Neural crest cell (in vitro differentiated cells): Measurements from ENCODE around the gene SPEG. TPM values are rescaled to one million over a fixed set of nuclear protein-coding genes. Genes with fewer than 3 reads are reported as not detected.

Source experiments
- DNase-seq: peaks from one replicate; pipeline ENCODE4 v3.0.0; 2021; ENCODE audit warnings: low read depth, mixed read lengths, low spot score
- H3K27ac Mint-ChIP-seq: one replicate; pipeline ENCODE4 v1.8.0; 2021; ENCODE audit warnings: mild to moderate bottlenecking, mixed read lengths; ENCODE audit not compliant: unreplicated experiment
- H3K27me3 Mint-ChIP-seq: 2 replicates; pipeline ENCODE4 v1.8.0; 2021; ENCODE audit warnings: low read depth, mild to moderate bottlenecking, mixed read lengths
- H3K36me3 Mint-ChIP-seq: 2 replicates; pipeline ENCODE4 v1.8.0; 2021; ENCODE audit warnings: low read depth, mild to moderate bottlenecking, mixed read lengths
- H3K4me1 Mint-ChIP-seq: 2 replicates; pipeline ENCODE4 v1.8.0; 2021; ENCODE audit warnings: mixed read lengths
- H3K4me3 Mint-ChIP-seq: one replicate; pipeline ENCODE4 v1.8.0; 2021; ENCODE audit warnings: mild to moderate bottlenecking, mixed read lengths
- H3K9me3 Mint-ChIP-seq: 2 replicates; pipeline ENCODE4 v1.8.0; 2021; ENCODE audit warnings: mixed read lengths
- CTCF ChIP-seq: fragments of 200-600 bp; sonication (generic); conservative IDR thresholded peaks from 2 replicates; pipeline ENCODE4 v1.5.0; 2021; ENCODE audit warnings: antibody characterized with exemption, mild to moderate bottlenecking
- total RNA-seq: library from RNA; stranded (reverse); gene quantifications from 2 replicates; pipeline ENCODE4 v1.2.1, GENCODE V29; 2021

The SPEG gene
- total RNA-seq, 1 donor from 2014 or later, result 13.4 TPM

DNA sequence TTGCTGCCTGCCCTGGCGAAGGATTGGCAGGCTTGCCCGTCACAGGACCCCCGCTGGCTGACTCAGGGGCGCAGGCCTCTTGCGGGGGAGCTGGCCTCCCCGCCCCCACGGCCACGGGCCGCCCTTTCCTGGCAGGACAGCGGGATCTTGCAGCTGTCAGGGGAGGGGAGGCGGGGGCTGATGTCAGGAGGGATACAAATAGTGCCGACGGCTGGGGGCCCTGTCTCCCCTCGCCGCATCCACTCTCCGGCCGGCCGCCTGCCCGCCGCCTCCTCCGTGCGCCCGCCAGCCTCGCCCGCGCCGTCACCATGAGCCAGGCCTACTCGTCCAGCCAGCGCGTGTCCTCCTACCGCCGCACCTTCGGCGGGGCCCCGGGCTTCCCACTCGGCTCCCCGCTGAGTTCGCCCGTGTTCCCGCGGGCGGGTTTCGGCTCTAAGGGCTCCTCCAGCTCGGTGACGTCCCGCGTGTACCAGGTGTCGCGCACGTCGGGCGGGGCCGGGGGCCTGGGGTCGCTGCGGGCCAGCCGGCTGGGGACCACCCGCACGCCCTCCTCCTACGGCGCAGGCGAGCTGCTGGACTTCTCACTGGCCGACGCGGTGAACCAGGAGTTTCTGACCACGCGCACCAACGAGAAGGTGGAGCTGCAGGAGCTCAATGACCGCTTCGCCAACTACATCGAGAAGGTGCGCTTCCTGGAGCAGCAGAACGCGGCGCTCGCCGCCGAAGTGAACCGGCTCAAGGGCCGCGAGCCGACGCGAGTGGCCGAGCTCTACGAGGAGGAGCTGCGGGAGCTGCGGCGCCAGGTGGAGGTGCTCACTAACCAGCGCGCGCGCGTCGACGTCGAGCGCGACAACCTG lies 16.3 kb upstream of the SPEG start, which contains the start of gene DES:
TSS of gene DES (plus strand) at position 223 of the 857 bp plus-strand sequence. CDS start at position 309, 86 bp downstream.
- H3K4me1 Mint-ChIP-seq, result peaks cover 19% of the 10 kb centered on the region
- TF ChIP-seq CTCF, result no peak
- H3K27ac Mint-ChIP-seq, result no peak within 1 kb of the TSS
- no peaks in the 10 kb centered on the region for H3K9me3 Mint-ChIP-seq
- H3K4me3 Mint-ChIP-seq, result no peak within 1 kb of the TSS
- H3K27me3 Mint-ChIP-seq, result peaks cover 10% of the 10 kb centered on the region
- H3K36me3 Mint-ChIP-seq, result no peaks in the 10 kb centered on the region
- no peak for DNase-seq

- DNase-seq, result no peak
- TF ChIP-seq CTCF, result no peak
- Mint-ChIP-seq H3K27ac (no peak overlapping the region), H3K27me3 (peaks cover 8% of the 10 kb centered on the region), H3K9me3 (no peaks in the 10 kb centered on the region), H3K4me1 (peaks cover 19% of the 10 kb centered on the region), H3K36me3 (no peaks in the 10 kb centered on the region), H3K4me3 (no peak overlapping the region)
Measured at GRCh38 chr2:219419012-219419324, 15.7 kb upstream of the SPEG start.

DNA sequence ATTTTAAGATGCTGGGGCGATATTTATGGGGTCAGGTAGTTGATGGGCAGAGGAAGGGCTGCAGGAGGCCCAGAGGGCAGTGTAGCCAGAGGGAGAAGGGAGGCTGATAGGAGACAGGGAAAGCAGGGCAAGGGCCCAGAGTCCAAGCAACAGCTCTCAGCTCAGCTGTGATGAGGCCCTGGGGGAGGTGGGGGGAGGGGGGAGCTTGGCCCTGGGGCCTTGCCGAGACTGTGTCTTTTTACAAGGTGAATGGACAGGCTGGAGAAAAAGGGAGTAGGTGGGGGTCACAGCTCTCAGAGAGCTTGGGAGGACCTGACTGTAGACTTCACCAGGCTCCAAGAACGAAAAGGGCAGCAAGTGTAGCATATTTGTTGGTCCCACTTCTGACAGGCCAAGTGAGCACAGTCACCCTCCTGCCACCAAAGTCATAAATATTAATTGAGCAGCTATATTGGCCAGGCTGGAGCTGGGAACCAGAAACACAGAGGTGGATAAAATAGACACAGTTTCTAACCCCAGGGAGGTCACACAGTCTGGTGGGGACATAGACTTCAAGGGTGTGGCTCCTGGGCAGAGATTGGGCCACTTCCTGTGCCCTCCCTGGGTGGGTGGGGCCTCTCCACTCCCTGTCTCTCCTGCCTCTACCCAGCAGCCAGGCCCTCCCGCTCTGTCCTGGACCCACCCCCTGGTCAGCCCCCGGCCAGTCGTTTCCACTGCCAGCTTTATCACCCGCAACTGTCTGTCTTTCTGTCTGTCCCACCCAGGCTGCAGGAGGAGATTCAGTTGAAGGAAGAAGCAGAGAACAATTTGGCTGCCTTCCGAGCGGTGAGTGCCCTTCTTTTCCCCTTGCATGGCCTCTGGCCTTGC lies 15.1 kb upstream of the SPEG start:
- peaks cover 8% of the 10 kb centered on the region for H3K27me3 Mint-ChIP-seq
- H3K36me3 Mint-ChIP-seq, result no peaks in the 10 kb centered on the region
- DNase-seq, result no peak
- no peak overlapping the region for H3K4me3 Mint-ChIP-seq
- no peak for TF ChIP-seq CTCF
- no peaks in the 10 kb centered on the region for H3K9me3 Mint-ChIP-seq
- peaks cover 19% of the 10 kb centered on the region for H3K4me1 Mint-ChIP-seq
- no peak overlapping the region for H3K27ac Mint-ChIP-seq

GRCh38 chr2:219420687-219421086 lies 14.0 kb upstream of the SPEG start:
- H3K27me3 Mint-ChIP-seq, result peaks cover 8% of the 10 kb centered on the region
- no peaks in the 10 kb centered on the region for H3K36me3 Mint-ChIP-seq
- H3K27ac Mint-ChIP-seq, result no peak overlapping the region
- no peak overlapping the region for H3K4me3 Mint-ChIP-seq
- TF ChIP-seq CTCF, result no peak
- DNase-seq, result no peak
- H3K9me3 Mint-ChIP-seq, result no peaks in the 10 kb centered on the region
- H3K4me1 Mint-ChIP-seq, result peaks cover 17% of the 10 kb centered on the region

DNA sequence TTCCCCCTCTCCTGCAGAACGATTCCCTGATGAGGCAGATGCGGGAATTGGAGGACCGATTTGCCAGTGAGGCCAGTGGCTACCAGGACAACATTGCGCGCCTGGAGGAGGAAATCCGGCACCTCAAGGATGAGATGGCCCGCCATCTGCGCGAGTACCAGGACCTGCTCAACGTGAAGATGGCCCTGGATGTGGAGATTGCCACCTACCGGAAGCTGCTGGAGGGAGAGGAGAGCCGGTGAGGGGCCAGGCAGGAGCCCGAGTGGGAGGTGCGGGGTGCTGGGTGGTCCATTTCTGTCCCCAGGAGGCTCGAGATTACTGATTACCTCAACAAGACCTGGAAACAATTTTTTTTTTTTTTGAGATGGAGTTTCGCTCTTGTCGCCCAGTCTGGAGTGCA lies 13.3 kb upstream of the SPEG start:
- H3K4me1 Mint-ChIP-seq, result peaks cover 10% of the 10 kb centered on the region
- H3K27me3 Mint-ChIP-seq, result peaks cover 8% of the 10 kb centered on the region
- TF ChIP-seq CTCF, result no peak
- H3K9me3 Mint-ChIP-seq, result no peaks in the 10 kb centered on the region
- no peaks in the 10 kb centered on the region for H3K36me3 Mint-ChIP-seq
- no peak for DNase-seq
- H3K27ac Mint-ChIP-seq, result no peak overlapping the region
- H3K4me3 Mint-ChIP-seq, result no peak overlapping the region
